ENCODE data around the gene UCMA.

- TF ChIP-seq CTCF (IDR thresholded peaks at IDR 0.05; ENCODE audit: insufficient read depth, low read depth, low read length) = no peak
- no peak for TF ChIP-seq EZH2 (IDR thresholded peaks at IDR 0.05; ENCODE audit: insufficient read depth, low read length)
Observed at GRCh38 chr10:13223241-13223640, 10.9 kb downstream of the UCMA start.

All from astrocyte (in vitro differentiated cells and primary cell).